HG03045 (cell line): ENCODE data around the gene TIGD2.

Experiments used
- ATAC-seq: cut with Tn5 transposase; IDR thresholded peaks from one replicate; pipeline ENCODE4 v1.9.1; 2021; ENCODE audit warnings: mild to moderate bottlenecking, moderate library complexity; ENCODE audit not compliant: unreplicated experiment

The TIGD2 gene

GRCh38 chr4:89161841-89162240 lies 50.5 kb downstream of the TIGD2 start:
- no peak for ATAC-seq

DNA sequence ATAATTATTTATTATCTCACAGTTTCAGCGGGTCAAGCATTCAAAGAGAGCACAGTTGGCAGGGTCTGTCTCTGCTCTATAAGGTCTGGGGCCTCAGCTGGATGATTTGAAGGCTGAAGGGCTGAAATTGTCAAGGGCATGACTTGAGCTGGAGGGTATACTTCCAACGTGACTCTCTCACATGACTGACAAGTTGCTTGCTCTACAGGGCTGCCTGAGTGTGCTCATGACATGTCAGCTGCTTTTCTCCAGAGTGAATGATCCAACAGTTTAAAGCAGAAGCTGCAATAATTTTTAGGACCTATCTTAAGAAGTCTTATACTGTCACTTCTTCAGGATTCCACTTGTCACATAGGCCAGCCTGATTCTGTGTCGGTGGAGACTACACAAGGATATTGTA lies 51.2 kb downstream of the TIGD2 start:
- ATAC-seq: no peak

DNA sequence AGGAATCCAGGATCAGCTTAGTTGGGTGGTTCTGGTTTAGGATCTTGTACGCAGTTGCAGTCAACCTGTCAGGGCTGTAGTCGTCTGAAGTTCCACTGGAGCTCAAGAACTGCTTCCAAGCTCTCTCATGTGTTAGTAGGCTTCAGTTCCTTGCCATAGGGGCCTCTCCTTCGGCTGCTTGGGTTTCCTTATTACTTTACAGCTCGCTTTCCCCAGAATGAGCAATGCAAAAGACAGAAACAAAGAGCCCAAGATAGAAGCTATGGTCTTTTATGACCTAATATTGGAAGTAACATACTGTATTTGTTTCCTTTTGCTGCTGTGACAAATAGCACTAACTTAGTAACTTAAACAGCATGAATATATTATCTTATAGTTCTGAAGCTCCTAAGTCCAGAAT lies 51.7 kb downstream of the TIGD2 start:
- ATAC-seq: no peak

- no peak for ATAC-seq
Observed at GRCh38 chr4:89164400-89164799, 53.1 kb downstream of the TIGD2 start.
